HG03342 (cell line): Measurements from ENCODE around the gene REV3L.
"Not testable (repeated sequence)": the region's sequence is repeated elsewhere in the genome, so short reads cannot be mapped to it uniquely, and the experiment has no call there.

Experiments used
- ATAC-seq: cut with Tn5 transposase; IDR thresholded peaks from one replicate; pipeline ENCODE4 v1.9.1; 2021; ENCODE audit warnings: mild to moderate bottlenecking, moderate library complexity; ENCODE audit not compliant: unreplicated experiment

REV3L gene

GRCh38 chr6:111306104-111306888 lies 176.7 kb downstream of the REV3L start:
- no peak for ATAC-seq

- ATAC-seq, result peak; percentile 50
Observed at GRCh38 chr6:111301946-111302345, 181.1 kb downstream of the REV3L start.

- ATAC-seq, result not testable (repeated sequence)
Observed at GRCh38 chr6:111300938-111301800, 181.8 kb downstream of the REV3L start.

GRCh38 chr6:111297776-111298175 lies 185.2 kb downstream of the REV3L start:
- ATAC-seq, result no peak

GRCh38 chr6:111294374-111294967 lies 188.5 kb downstream of the REV3L start:
- no peak for ATAC-seq

- ATAC-seq, result no peak
Observed at GRCh38 chr6:111291336-111292259, 191.4 kb downstream of the REV3L start.

- ATAC-seq, result not testable (repeated sequence)
Observed at GRCh38 chr6:111290689-111291335, 192.2 kb downstream of the REV3L start.

- not testable (repeated sequence) for ATAC-seq
Observed at GRCh38 chr6:111284356-111284755, 198.7 kb downstream of the REV3L start.

- no peak for ATAC-seq
Observed at GRCh38 chr6:111283707-111284106, 199.3 kb downstream of the REV3L start.

- ATAC-seq, result no peak
Observed at GRCh38 chr6:111282515-111282914, 200.5 kb downstream of the REV3L start.

GRCh38 chr6:111280445-111280955 lies 202.5 kb downstream of the REV3L start:
- no peak for ATAC-seq

- ATAC-seq, result no peak
Observed at GRCh38 chr6:111278731-111279130, 204.3 kb downstream of the REV3L start.

GRCh38 chr6:111277819-111278218 lies 205.2 kb downstream of the REV3L start:
- no peak for ATAC-seq

GRCh38 chr6:111276736-111277135 lies 206.3 kb downstream of the REV3L start:
- no peak for ATAC-seq

GRCh38 chr6:111276335-111276734 lies 206.7 kb downstream of the REV3L start:
- no peak for ATAC-seq

GRCh38 chr6:111274593-111275217 lies 208.3 kb downstream of the REV3L start:
- no peak for ATAC-seq

- no peak for ATAC-seq
Observed at GRCh38 chr6:111270121-111270520, 212.9 kb downstream of the REV3L start.

GRCh38 chr6:111269401-111269970 lies 213.5 kb downstream of the REV3L start:
- ATAC-seq, result no peak

- no peak for ATAC-seq
Observed at GRCh38 chr6:111267764-111268333, 215.2 kb downstream of the REV3L start.
